ENCODE results near the gene ATG2B. TPM values are rescaled to one million over a fixed set of nuclear protein-coding genes. Genes with fewer than 3 reads are reported as not detected.

ATG2B gene
- total and polyA plus RNA-seq, 2 donors (not counting 3 experiments of a cell fraction or from before 2014, with no cell fraction given): 5.9 to 17.8 TPM

GRCh38 chr14:96384053-96384452 lies 20.9 kb upstream of the ATG2B start:
- Histone ChIP-seq H3K9me3 (replicated peaks; ENCODE audit: control insufficient read depth, insufficient read depth, low read length) (no peaks in the 10 kb centered on the region), H3K4me2 (ENCODE audit: insufficient read depth, low read length) (no peak overlapping the region), H3K36me3 (ENCODE audit: control insufficient read depth in 2 of 2, extremely low read depth in 1 of 2, insufficient read depth in 2 of 2, low read length in 2 of 2) (peaks cover 1 to 11% of the 10 kb centered on the region in 2 experiments), H3K4me1 (ENCODE audit: control insufficient read depth, extremely low read depth, insufficient read depth, low read length) (no peaks in the 10 kb centered on the region), H3K79me2 (ENCODE audit: control insufficient read depth, insufficient read depth, low read length) (no peaks in the 10 kb centered on the region), H2AFZ (ENCODE audit: low read depth, low read length) (no peak overlapping the region), H3K4me3 (replicated peaks in 1 of 3; ENCODE audit: insufficient read depth in 1 of 3, low read depth in 1 of 3, low read length in 3 of 3) (no peak overlapping the region), H3K27me3 (ENCODE audit: control insufficient read depth in 2 of 2, insufficient read depth in 2 of 2, low read length in 2 of 2) (no peaks in the 10 kb centered on the region), H3K27ac (ENCODE audit: insufficient read depth, low read depth, low read length) (no peak overlapping the region), H4K20me1 (replicated peaks; ENCODE audit: control insufficient read depth, extremely low read depth, insufficient read depth, low read length) (no peaks in the 10 kb centered on the region), H3K9me1 (replicated peaks; ENCODE audit: control insufficient read depth, extremely low read depth, insufficient read depth, low read length) (no peaks in the 10 kb centered on the region), H3K9ac (replicated peaks; ENCODE audit: extremely low read depth, insufficient read depth, low read length) (no peak overlapping the region)
- BruUV-seq (replicated peaks): no TSS peak
- ChIA-PET CTCF (no interaction called here), POLR2A (no interaction called here)
- DNase-seq (ENCODE audit: low read depth, low spot score) (no peak), FAIRE-seq (no peak)
- intact Hi-C loops (cut with micrococcal nuclease) (no loop called here), dilution Hi-C loops (cut with MboI; ENCODE audit: extremely low pct_ligation_motif_present, low sequenced_read_pairs) (no loop called here)
- TF ChIP-seq MYC (IDR thresholded peaks at IDR 0.05; ENCODE audit: low read depth, low read length) (no peak), POLR2AphosphoS5 (IDR thresholded peaks at IDR 0.05; ENCODE audit: insufficient read depth, low read depth, low read length) (no peak), GATA2 (IDR thresholded peaks at IDR 0.05; ENCODE audit: insufficient read depth, insufficient read length, low read depth, low read length) (no peak), EZH2 (IDR thresholded peaks at IDR 0.05; ENCODE audit: borderline replicate concordance, low read depth, low read length, severe bottlenecking) (no peak), FOS (IDR thresholded peaks at IDR 0.05; ENCODE audit: borderline replicate concordance, insufficient read depth, low read length) (no peak)

DNA sequence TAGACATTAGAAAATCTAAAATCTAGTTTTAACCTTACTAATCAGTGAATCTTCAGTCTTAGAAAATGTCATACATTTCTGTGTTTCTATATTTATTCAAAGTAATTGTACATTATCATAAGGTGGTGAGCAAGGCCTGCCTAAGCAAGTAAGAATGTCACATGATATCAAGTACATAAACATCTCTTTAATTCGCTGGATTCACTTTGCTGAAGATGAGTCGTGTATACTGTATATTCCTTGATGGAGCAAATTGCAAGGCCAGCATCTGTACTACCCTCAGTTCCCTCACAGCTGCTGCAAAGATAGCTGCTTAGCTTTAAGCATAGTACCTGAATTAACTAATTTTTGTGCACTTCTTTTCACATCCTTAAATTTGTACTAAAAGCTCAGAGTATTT lies 20.3 kb upstream of the ATG2B start:
- no peak overlapping the region for H3K27ac ChIP-seq (ENCODE audit: insufficient read depth, low read depth, low read length)
- H3K9me3 ChIP-seq (replicated peaks; ENCODE audit: control insufficient read depth, insufficient read depth, low read length): no peaks in the 10 kb centered on the region
- no peak overlapping the region for H2AFZ ChIP-seq (ENCODE audit: low read depth, low read length)
- ChIA-PET POLR2A (no interaction called here), CTCF (no interaction called here)
- no peaks in the 10 kb centered on the region for H3K79me2 ChIP-seq (ENCODE audit: control insufficient read depth, insufficient read depth, low read length)
- FAIRE-seq (no peak), DNase-seq (ENCODE audit: low read depth, low spot score) (no peak)
- H3K27me3 ChIP-seq (ENCODE audit: control insufficient read depth in 2 of 2, insufficient read depth in 2 of 2, low read length in 2 of 2): no peaks in the 10 kb centered on the region
- H3K4me2 ChIP-seq (ENCODE audit: insufficient read depth, low read length): no peak overlapping the region
- no peaks in the 10 kb centered on the region for H3K9me1 ChIP-seq (replicated peaks; ENCODE audit: control insufficient read depth, extremely low read depth, insufficient read depth, low read length)
- H3K4me3 ChIP-seq (replicated peaks in 1 of 3; ENCODE audit: insufficient read depth in 1 of 3, low read depth in 1 of 3, low read length in 3 of 3): no peak overlapping the region
- no peaks in the 10 kb centered on the region for H3K4me1 ChIP-seq (ENCODE audit: control insufficient read depth, extremely low read depth, insufficient read depth, low read length)
- intact Hi-C loops (cut with micrococcal nuclease) (no loop called here), dilution Hi-C loops (cut with MboI; ENCODE audit: extremely low pct_ligation_motif_present, low sequenced_read_pairs) (no loop called here)
- H3K36me3 ChIP-seq (ENCODE audit: control insufficient read depth in 2 of 2, extremely low read depth in 1 of 2, insufficient read depth in 2 of 2, low read length in 2 of 2): peaks cover 1 to 11% of the 10 kb centered on the region in 2 experiments
- H4K20me1 ChIP-seq (replicated peaks; ENCODE audit: control insufficient read depth, extremely low read depth, insufficient read depth, low read length): no peaks in the 10 kb centered on the region
- no TSS peak for BruUV-seq (replicated peaks)
- no peak overlapping the region for H3K9ac ChIP-seq (replicated peaks; ENCODE audit: extremely low read depth, insufficient read depth, low read length)
- TF ChIP-seq MYC (IDR thresholded peaks at IDR 0.05; ENCODE audit: low read depth, low read length): no peak

Data from endothelial cell of umbilical vein (primary cell).